ENCODE results near the gene GAL3ST1. TPM values are rescaled to one million over a fixed set of nuclear protein-coding genes. Genes with fewer than 3 reads are reported as not detected.

The GAL3ST1 gene
- total and polyA plus RNA-seq, 2 donors (not counting 1 experiment from before 2014, with no cell fraction given): 0.70 TPM; not detected in 1

DNA sequence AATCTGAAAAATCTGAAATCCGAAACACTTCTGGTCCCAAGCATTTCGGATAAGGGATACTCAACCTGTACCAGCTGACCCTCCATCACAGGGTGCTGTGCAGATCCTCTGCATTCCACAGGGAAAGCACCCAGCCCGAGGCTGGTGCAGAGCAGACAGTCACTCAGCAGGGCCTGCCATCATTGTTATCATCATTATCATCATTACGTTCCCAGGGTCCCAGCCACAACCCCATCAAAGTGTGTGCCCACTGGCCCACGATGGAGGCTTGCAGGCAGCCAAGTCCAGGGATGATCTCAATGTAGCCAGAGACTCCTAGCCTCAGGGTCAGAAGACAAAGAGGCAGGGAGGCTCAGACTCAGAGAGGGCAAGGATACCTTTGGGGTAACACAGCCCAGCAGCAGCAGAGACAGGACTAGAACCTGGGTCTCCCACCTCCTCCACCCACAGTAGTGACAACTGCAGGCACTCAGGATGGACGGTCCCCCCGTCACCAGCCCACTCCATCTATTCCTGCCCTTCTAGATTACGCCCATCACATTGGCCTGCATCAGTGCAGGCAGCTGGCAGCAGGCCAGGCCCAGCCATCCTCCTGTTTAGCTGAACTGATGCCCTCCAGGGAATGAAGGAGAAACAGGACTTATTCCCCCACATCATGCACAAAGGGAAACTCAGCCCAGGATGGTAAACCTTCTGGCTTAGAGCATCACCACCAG lies 10.3 kb downstream of the GAL3ST1 start:
- H3K9ac ChIP-seq (ENCODE audit: low read length): no peak overlapping the region
- 87% methylated on average over 8 of the region's 8 CpGs for WGBS (ENCODE audit: insufficient coverage)
- H3K36me3 ChIP-seq (replicated peaks in 1 of 2; ENCODE audit: control extremely low read depth in 1 of 2, control insufficient read depth in 1 of 2, extremely low read depth in 1 of 2, insufficient read depth in 2 of 2, low read length in 1 of 2): no peaks in the 10 kb centered on the region
- H3K27me3 ChIP-seq (replicated peaks in 1 of 4; ENCODE audit: control extremely low read depth in 1 of 4, control insufficient read depth in 3 of 4, insufficient read depth in 4 of 4, low read length in 3 of 4): peaks cover 0 to 3% (median 0%) of the 10 kb centered on the region in 4 experiments
- no peak for DNase-seq
- H3K9me3 ChIP-seq (ENCODE audit: control extremely low read depth in 1 of 3, control insufficient read depth in 2 of 3, insufficient read depth in 1 of 3, low read length in 2 of 3): no peaks in the 10 kb centered on the region
- Mint-ChIP-seq H3K27me3 (peaks cover 18% of the 10 kb centered on the region), H3K27ac (no peak overlapping the region), H3K4me1 (no peaks in the 10 kb centered on the region), H3K9me3 (ENCODE audit: insufficient read depth) (no peaks in the 10 kb centered on the region), H3K4me3 (no peak overlapping the region)
- H3K27ac ChIP-seq (ENCODE audit: low read length in 2 of 2): no peak overlapping the region
- ATAC-seq (ENCODE audit: low read depth): no peak
- H3K79me2 ChIP-seq (ENCODE audit: control insufficient read depth, insufficient read depth, low read length): no peaks in the 10 kb centered on the region
- no peak overlapping the region for H2AFZ ChIP-seq (ENCODE audit: insufficient read depth, low read depth, low read length, poor library complexity, severe bottlenecking)
- intact Hi-C loops (cut with micrococcal nuclease): no loop called here
- TF ChIP-seq, protein P1, sequence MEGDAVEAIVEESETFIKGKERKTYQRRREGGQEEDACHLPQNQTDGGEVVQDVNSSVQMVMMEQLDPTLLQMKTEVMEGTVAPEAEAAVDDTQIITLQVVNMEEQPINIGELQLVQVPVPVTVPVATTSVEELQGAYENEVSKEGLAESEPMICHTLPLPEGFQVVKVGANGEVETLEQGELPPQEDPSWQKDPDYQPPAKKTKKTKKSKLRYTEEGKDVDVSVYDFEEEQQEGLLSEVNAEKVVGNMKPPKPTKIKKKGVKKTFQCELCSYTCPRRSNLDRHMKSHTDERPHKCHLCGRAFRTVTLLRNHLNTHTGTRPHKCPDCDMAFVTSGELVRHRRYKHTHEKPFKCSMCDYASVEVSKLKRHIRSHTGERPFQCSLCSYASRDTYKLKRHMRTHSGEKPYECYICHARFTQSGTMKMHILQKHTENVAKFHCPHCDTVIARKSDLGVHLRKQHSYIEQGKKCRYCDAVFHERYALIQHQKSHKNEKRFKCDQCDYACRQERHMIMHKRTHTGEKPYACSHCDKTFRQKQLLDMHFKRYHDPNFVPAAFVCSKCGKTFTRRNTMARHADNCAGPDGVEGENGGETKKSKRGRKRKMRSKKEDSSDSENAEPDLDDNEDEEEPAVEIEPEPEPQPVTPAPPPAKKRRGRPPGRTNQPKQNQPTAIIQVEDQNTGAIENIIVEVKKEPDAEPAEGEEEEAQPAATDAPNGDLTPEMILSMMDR (IDR thresholded peaks at IDR 0.05): no peak
- TF ChIP-seq EZH2 (IDR thresholded peaks at IDR 0.05; ENCODE audit: borderline replicate concordance, insufficient read depth, low read depth, low read length, poor library complexity, severe bottlenecking): no peak
- H3K4me2 ChIP-seq (replicated peaks; ENCODE audit: low read depth, low read length, poor library complexity, severe bottlenecking): no peak overlapping the region
- ChIA-PET CTCF (no interaction called here), POLR2A (no interaction called here)
- H3K4me3 ChIP-seq (ENCODE audit: control extremely low read depth in 1 of 5, extremely low read depth in 1 of 5, insufficient read depth in 1 of 5, low read depth in 2 of 5, low read length in 4 of 5): no peak overlapping the region
- H3K4me1 ChIP-seq (ENCODE audit: control insufficient read depth in 2 of 2, insufficient read depth in 2 of 2, low read length in 2 of 2): no peaks in the 10 kb centered on the region
- no peaks in the 10 kb centered on the region for H4K20me1 ChIP-seq (ENCODE audit: control insufficient read depth, insufficient read depth, low read length, poor library complexity, severe bottlenecking)

GRCh38 chr22:30562366-30562765 lies 12.1 kb downstream of the GAL3ST1 start:
- Mint-ChIP-seq H3K27ac (no peak overlapping the region), H3K9me3 (ENCODE audit: insufficient read depth) (no peaks in the 10 kb centered on the region), H3K27me3 (peaks cover 13% of the 10 kb centered on the region), H3K4me1 (no peaks in the 10 kb centered on the region), H3K4me3 (no peak overlapping the region)
- no peaks in the 10 kb centered on the region for H3K36me3 ChIP-seq (replicated peaks in 1 of 2; ENCODE audit: control extremely low read depth in 1 of 2, control insufficient read depth in 1 of 2, extremely low read depth in 1 of 2, insufficient read depth in 2 of 2, low read length in 1 of 2)
- DNase-seq (no peak), ATAC-seq (ENCODE audit: low read depth) (no peak)
- intact Hi-C loops (cut with micrococcal nuclease): no loop called here
- TF ChIP-seq EZH2 (IDR thresholded peaks at IDR 0.05; ENCODE audit: borderline replicate concordance, insufficient read depth, low read depth, low read length, poor library complexity, severe bottlenecking): no peak
- TF ChIP-seq, protein P1 (IDR thresholded peaks at IDR 0.05): no peak
- H3K79me2 ChIP-seq (ENCODE audit: control insufficient read depth, insufficient read depth, low read length): no peaks in the 10 kb centered on the region
- H3K27me3 ChIP-seq (replicated peaks in 1 of 4; ENCODE audit: control extremely low read depth in 1 of 4, control insufficient read depth in 3 of 4, insufficient read depth in 4 of 4, low read length in 3 of 4): no peaks in the 10 kb centered on the region
- no peaks in the 10 kb centered on the region for H4K20me1 ChIP-seq (ENCODE audit: control insufficient read depth, insufficient read depth, low read length, poor library complexity, severe bottlenecking)
- 93% methylated on average over 6 of the region's 6 CpGs for WGBS (ENCODE audit: insufficient coverage)
- H3K27ac ChIP-seq (ENCODE audit: low read length in 2 of 2): no peak overlapping the region
- H3K9me3 ChIP-seq (ENCODE audit: control extremely low read depth in 1 of 3, control insufficient read depth in 2 of 3, insufficient read depth in 1 of 3, low read length in 2 of 3): no peaks in the 10 kb centered on the region
- H3K9ac ChIP-seq (ENCODE audit: low read length): no peak overlapping the region
- no peak overlapping the region for H2AFZ ChIP-seq (ENCODE audit: insufficient read depth, low read depth, low read length, poor library complexity, severe bottlenecking)
- ChIA-PET POLR2A (no interaction called here), CTCF (no interaction called here)
- H3K4me1 ChIP-seq (ENCODE audit: control insufficient read depth in 2 of 2, insufficient read depth in 2 of 2, low read length in 2 of 2): no peaks in the 10 kb centered on the region
- H3K4me2 ChIP-seq (replicated peaks; ENCODE audit: low read depth, low read length, poor library complexity, severe bottlenecking): no peak overlapping the region
- H3K4me3 ChIP-seq (ENCODE audit: control extremely low read depth in 1 of 5, extremely low read depth in 1 of 5, insufficient read depth in 1 of 5, low read depth in 2 of 5, low read length in 4 of 5): no peak overlapping the region

Measured in B cell (primary cell).